Neutrophil (primary cell): ENCODE data around the gene ASMT.
A peak's percentile ranks its signal among the peaks of the same experiment; 100 is the strongest.
"Not testable (repeated sequence)": the region's sequence is repeated elsewhere in the genome, so short reads cannot be mapped to it uniquely, and the experiment has no call there.

Experiments used
- H3K27ac ChIP-seq: fragments of 200-600 bp; sonication (generic); 2 replicates; pipeline ENCODE4 v1.5.1; 2016; ENCODE audit warnings: mild to moderate bottlenecking, moderate library complexity
- H3K27me3 ChIP-seq: fragments of 200-600 bp; sonication (generic); 2 replicates; pipeline ENCODE4 v1.6.0; 2016; ENCODE audit warnings: mild to moderate bottlenecking
- H3K36me3 ChIP-seq: fragments of 200-600 bp; sonication (generic); 2 replicates; pipeline ENCODE4 v1.5.1; 2017
- H3K4me1 ChIP-seq, 2 experiments: fragments of 200-600 bp in 1 of 2; sonication (generic) in 1 of 2; 1 replicate in 1 of 2; 2 replicates in 1 of 2; pipeline versions ENCODE4 v1.5.1 to v1.6.1; 2013 to 2016; ENCODE audit warnings: low read depth in 1 of 2, low read length in 1 of 2, mild to moderate bottlenecking in 1 of 2, moderate library complexity in 1 of 2; ENCODE audit not compliant: control insufficient read depth in 1 of 2, insufficient read depth in 1 of 2
- H3K4me3 ChIP-seq, 2 experiments: fragments of 200-600 bp in 1 of 2; sonication (generic) in 1 of 2; 1 replicate in 1 of 2; 2 replicates in 1 of 2; pipeline ENCODE4 v1.5.1; 2013 to 2016; ENCODE audit warnings: low read depth in 1 of 2, low read length in 1 of 2, mild to moderate bottlenecking in 1 of 2, moderate library complexity in 1 of 2
- H3K9me3 ChIP-seq: fragments of 200-600 bp; sonication (generic); 2 replicates; pipeline ENCODE4 v1.5.1; 2016
- TF ChIP-seq, protein P1 (sequence below): fragments of 200-600 bp; sonication (generic); IDR thresholded peaks from 2 replicates; pipeline ENCODE4 v1.5.1; 2016; ENCODE audit warnings: antibody characterized with exemption

ASMT gene

GRCh38 chrX:1646009-1646408 lies 31.1 kb downstream of the ASMT start:
- Histone ChIP-seq H3K4me1 (peaks cover 5 to 6% of the 10 kb centered on the region in 2 experiments), H3K9me3 (no peaks in the 10 kb centered on the region), H3K27me3 (peaks cover 7% of the 10 kb centered on the region), H3K36me3 (no peaks in the 10 kb centered on the region), H3K4me3 (no peak overlapping the region), H3K27ac (no peak overlapping the region)
- TF ChIP-seq, protein P1, sequence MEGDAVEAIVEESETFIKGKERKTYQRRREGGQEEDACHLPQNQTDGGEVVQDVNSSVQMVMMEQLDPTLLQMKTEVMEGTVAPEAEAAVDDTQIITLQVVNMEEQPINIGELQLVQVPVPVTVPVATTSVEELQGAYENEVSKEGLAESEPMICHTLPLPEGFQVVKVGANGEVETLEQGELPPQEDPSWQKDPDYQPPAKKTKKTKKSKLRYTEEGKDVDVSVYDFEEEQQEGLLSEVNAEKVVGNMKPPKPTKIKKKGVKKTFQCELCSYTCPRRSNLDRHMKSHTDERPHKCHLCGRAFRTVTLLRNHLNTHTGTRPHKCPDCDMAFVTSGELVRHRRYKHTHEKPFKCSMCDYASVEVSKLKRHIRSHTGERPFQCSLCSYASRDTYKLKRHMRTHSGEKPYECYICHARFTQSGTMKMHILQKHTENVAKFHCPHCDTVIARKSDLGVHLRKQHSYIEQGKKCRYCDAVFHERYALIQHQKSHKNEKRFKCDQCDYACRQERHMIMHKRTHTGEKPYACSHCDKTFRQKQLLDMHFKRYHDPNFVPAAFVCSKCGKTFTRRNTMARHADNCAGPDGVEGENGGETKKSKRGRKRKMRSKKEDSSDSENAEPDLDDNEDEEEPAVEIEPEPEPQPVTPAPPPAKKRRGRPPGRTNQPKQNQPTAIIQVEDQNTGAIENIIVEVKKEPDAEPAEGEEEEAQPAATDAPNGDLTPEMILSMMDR: no peak

- H3K4me3 ChIP-seq: no peak overlapping the region
These were observed 34.8 kb downstream of the ASMT start for GRCh38 chrX:1649621-1650020.

DNA sequence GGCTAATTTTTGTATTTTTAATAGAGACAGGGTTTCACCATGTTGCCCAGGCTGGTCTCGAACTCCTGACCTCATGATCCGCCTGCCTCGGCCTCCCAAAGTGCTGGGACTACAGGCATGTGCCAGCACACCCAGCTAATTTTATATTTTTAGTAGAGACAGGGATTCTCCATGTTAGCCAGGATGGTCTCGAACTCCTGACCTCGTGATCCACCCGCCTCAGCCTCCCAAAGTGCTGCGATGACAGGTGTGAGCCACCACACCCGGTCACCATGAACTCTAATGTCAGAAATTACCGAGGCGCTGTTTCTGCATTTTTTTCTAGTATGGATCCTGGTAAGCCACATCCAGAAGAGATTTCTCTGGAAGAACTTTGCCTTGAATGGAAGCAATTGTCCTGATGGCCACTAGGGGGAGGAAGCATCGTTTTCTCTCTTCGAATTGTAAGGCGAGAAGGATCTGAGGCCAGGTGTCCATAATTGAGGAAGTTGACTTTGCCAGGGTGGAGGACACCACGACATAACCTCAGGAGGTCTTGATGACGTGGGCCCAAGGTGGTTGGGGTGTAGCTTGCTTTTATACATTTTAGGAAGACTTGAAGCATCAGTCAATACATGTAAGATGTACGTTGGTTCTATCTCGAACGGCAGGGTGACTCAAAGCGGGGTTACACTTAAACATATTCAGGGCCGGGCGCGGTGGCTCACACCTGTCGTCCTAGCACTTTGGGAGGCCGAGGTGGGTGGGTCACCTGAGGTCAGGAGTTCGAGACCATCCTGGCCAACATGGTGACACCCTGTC lies 37.4 kb downstream of the ASMT start:
- H3K4me3 ChIP-seq, H3K4me1 ChIP-seq, H3K9me3 ChIP-seq, H3K36me3 ChIP-seq, H3K27ac ChIP-seq, H3K27me3 ChIP-seq: not testable (repeated sequence)
- TF ChIP-seq, protein P1: peak; percentile 78

More at GRCh38 chrX:1649621-1650020, 34.8 kb downstream of the ASMT start:
- Histone ChIP-seq H3K36me3 (no peaks in the 10 kb centered on the region), H3K27me3 (peaks cover 7% of the 10 kb centered on the region), H3K4me1 (peaks cover 2 to 3% of the 10 kb centered on the region in 2 experiments), H3K27ac (no peak overlapping the region), H3K9me3 (no peaks in the 10 kb centered on the region)
- TF ChIP-seq, protein P1: no peak

GRCh38 chrX:1656379-1656778 lies 41.5 kb downstream of the ASMT start:
- Histone ChIP-seq H3K4me3 (no peak overlapping the region), H3K27me3 (no peaks in the 10 kb centered on the region), H3K36me3 (no peaks in the 10 kb centered on the region), H3K9me3 (no peaks in the 10 kb centered on the region), H3K27ac (no peak overlapping the region), H3K4me1 (peaks cover 15 to 21% of the 10 kb centered on the region in 2 experiments)
- TF ChIP-seq, protein P1: no peak

- Histone ChIP-seq H3K27ac (peak overlapping the region; percentile 8), H3K9me3 (no peaks in the 10 kb centered on the region), H3K4me1 (peaks cover 15 to 27% of the 10 kb centered on the region in 2 experiments), H3K27me3 (no peaks in the 10 kb centered on the region), H3K4me3 (no peak overlapping the region), H3K36me3 (no peaks in the 10 kb centered on the region)
- TF ChIP-seq, protein P1: no peak
These were observed 42.7 kb downstream of the ASMT start for GRCh38 chrX:1657367-1658070.
